NCI-H2171 (cell line): ENCODE data around the gene SOX10.

Source experiments
- DNase-seq: peaks from one replicate; lab custom pipeline; 2025; lab: John Stamatoyannopoulos, UW

The SOX10 gene

DNA sequence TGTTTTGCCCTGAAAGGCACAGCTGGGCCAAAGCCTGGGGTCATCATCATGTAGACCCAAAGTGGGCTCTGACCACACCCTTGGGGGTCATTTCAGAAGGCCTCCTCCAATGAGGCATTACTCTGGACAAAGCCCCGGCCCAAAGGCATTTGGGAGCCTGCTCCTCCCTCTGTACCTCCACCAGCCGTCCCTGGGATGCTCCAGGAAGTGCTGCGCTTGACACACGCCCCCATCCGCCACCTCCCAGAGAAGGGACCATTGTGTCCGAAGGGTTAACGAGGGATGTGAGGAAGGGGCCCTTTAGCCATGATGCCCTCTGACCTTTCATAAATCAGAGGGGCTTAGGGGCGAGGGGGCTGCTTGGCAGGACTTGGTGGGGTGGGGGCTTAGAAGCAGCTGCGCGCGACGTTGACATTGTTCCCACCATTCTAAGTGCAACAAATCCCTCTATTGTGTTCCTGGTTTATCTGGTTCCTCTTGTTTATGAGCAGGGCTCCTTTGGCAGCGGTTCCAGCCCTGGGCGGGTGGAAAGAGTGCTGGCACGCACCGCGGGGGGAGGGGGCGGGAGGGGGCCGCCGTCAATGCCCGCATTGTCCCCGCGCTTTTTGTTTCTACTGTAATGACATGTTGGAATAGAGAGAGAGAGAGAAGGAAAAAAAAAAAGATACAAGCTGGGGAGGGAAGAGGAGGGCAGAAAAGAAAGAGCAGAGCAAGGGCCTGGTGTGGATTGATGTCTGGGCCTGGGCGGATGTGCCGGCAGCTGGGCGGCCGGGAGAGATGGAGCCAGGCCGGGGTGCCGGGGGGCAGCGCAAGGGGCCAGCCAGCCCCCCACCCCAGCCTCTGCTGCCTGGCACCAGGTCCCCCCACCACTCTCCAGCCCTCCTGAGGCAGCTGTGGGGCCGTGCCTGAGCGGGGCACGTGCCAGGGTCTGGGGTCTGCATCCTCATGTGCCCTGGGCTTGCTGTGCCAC lies 32.1 kb upstream of the SOX10 start:
- peak; percentile 14 for DNase-seq

GRCh38 chr22:38014083-38014482 lies 29.7 kb upstream of the SOX10 start:
- no peak for DNase-seq

GRCh38 chr22:38012604-38013072 lies 28.3 kb upstream of the SOX10 start:
- no peak for DNase-seq

DNA sequence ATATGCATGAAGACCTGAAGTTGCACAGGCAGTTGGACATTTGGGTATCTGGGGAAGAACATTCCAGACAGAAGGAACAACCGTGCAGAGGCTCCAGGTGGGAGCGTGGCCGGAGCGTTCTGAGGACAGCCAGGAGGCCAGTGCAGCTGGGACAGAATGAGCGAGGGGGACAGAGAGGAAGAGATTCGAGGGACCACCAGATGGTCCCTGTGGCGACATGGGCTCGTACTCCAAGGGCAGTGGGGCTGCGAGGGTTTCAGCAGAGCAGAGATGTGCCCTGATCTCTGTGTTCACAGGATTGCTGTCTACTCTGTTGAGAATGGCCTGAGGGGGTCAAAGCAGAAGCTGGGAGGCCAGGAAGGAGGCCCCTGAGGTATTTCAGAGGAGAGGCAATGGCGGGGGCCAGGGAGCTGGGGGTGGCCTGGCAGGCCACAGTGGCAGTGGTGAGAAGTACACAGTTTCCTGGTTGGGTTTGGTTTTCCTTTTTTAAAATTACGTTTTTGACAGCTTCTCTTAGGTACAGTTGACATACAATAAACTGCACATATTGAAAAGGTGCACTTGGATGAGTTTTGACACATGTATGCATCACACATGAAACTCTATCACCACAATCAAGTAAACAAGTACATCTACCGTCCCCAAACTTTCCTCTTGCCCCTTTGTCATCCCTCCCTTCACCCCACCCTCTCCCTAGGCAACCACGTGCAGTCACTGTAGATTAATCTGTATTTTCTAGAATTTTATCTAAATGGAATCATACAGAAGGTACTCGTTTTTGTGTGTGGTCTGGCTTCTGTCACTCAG lies 24.8 kb upstream of the SOX10 start:
- DNase-seq = no peak

GRCh38 chr22:38007330-38007902 lies 23.1 kb upstream of the SOX10 start:
- DNase-seq = no peak

DNA sequence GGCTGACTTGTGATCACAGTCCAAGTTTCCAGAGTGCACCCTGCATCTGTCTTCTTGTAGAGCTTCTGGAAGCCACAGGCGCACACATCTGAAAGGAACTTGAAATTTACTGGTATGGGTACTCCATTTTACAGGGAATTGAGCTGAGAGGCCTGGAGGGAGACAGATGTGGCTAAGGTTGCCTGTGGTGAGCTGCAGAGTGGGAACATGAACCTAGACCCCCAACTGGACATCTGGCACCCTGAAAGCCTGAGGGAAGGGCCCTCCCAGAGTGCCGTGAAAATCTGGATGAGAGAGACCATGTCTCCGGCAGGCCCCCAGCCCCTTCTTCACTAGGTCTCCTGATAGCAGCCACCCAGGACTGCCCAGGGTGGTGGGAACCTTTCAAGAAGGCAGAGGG lies 22.6 kb upstream of the SOX10 start:
- DNase-seq = no peak

- no peak for DNase-seq
Measured at GRCh38 chr22:38005943-38006342, 21.6 kb upstream of the SOX10 start.

GRCh38 chr22:37999640-38000272 lies 15.4 kb upstream of the SOX10 start:
- DNase-seq = peak; percentile 59

- no peak for DNase-seq
Measured at GRCh38 chr22:37999236-37999635, 14.9 kb upstream of the SOX10 start.

GRCh38 chr22:37998543-37998942 lies 14.2 kb upstream of the SOX10 start:
- DNase-seq = no peak

DNA sequence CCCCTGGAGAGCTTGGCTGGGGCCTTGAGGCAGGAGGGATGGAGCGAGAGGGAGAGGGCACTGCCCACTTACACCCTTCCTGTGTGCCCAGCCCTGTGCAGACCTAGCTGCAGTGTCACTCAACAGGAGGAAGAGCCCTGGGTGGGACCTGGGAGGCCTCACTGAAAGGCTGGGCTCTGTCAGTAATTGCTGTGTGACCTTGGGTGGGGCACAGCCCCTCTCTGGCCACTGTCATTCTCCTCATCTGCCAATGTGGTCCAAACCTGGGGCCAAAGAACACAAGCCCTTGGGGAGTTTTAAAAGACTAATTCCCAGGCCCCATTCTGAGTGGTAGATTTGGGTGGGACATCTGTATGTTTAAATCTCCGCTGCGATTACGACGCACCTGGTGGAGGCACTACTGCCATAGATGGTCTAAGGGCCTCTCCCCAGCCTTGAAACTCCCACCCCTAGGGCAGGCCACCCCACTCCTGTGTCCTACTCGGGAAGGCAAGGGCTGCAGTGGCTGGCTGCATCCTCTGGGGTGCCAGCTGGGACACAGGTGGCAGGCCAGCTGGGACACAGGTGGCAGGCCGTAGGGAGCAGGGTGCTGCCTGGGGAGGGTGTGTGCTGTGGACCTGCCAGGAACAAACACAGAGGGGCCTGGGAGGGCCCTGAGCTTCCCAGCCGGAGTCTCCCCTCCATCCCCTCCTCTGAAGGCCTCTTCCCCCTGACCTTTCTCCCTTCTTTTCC lies 12.3 kb upstream of the SOX10 start:
- DNase-seq = peak; percentile 66

DNA sequence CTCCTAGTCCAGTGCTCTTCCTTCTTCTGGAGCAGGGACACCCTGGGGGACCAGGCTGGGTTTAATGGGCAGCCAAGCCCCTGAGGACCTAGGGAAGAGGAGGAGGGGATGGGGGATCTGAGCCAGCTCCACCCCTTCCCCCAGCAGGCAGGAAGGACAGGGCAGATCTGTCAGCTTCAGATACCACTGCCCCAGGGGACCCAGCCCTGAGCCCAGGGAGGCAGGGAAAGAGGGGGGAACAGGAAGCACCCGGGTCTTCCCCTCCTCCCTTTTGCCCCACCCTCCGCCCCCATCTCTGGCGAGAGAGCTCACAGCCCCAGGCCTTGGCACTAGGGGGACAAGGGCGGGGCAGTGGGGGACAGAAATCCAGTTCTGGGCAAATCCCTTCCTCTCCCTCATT lies 11.7 kb upstream of the SOX10 start:
- DNase-seq = peak; percentile 23

- no peak for DNase-seq
Measured at GRCh38 chr22:37995460-37995859, 11.1 kb upstream of the SOX10 start.

- DNase-seq = no peak
Measured at GRCh38 chr22:37994982-37995381, 10.6 kb upstream of the SOX10 start.

DNA sequence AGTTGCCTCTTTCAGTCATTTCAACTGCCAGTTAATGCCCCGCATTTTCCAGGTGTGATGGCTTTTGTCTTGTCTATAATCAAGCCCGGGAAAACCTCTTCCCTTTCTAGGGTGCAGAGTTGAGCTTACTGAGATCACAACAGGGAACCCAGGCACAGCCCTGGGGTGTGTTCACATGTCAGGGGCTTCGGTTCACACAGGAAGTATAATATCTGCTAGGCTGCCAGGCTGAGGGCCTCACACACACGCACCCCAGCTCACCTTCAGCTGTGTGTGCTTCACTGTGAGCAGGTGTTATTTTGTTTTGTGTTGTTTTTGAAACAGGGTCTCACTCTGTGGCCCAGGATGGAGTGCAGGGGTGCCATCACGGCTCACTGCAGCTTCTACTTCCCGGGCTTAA lies 9.7 kb upstream of the SOX10 start:
- DNase-seq = no peak

GRCh38 chr22:37991731-37992442 lies 7.5 kb upstream of the SOX10 start:
- no peak for DNase-seq

GRCh38 chr22:37990862-37991261 lies 6.5 kb upstream of the SOX10 start:
- no peak for DNase-seq

GRCh38 chr22:37990301-37990700 lies 5.9 kb upstream of the SOX10 start:
- DNase-seq = no peak

DNA sequence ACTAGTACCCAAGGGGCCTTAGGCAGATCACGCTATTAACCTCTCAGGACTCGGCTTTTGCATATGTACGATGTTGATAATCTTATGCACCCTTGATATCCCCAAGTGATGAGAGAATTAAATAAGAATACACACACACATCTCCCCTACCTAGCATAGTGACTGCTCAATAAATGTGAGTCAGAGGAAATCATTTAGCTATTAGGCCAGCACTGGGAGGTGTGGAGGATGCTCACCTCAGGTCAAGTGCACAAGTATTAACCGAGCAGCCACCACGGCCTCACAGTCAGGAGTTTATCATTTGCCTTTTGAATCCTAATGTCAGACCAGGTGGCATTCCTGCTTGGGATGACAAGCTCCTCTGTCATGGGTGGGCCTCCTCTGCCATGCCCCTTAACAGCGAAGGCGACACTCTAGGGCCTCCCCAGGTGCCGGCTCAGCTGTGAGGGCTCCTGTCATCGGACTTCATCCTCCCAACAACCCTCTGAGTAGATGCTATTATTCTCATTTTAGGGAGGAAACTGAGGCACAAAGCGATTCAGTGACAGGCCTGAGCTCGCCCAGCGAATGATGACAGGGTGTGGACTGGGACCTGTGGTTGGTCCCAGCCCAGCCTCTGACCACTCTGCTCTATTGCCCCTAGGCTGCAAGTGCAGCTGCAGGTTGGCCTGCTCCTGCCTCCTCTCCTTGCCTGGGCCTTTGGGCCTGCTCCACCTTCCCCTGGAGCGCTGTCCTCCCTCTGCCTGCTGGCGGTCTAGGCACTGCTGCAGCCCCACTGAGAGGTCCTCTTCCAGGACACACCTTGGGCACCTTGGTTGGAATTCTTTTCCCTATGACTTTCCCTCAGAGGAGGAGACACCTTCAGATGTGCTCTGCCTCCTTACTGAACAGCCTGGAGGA lies 5.0 kb upstream of the SOX10 start:
- DNase-seq = no peak

DNA sequence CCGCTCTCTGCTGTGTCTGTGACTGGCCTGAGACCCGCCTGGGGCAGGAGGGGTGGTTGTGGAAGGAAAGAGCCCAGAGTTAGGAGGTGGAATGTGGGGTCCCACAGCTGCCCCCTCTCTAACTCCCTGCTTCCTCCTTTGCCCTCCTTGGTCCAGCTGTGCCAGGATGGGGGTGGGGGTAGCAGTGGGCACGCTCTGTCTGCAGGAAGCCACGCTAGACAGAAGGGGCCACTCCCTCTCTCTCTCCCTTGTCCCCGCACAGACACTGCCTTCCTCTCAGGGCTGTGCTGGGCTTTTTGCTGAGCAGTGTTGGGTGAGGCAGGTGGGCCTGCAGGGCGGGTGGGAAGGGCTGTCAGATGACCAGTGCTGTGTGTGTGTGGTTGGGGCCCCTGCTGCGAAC lies 2.0 kb upstream of the SOX10 start:
- DNase-seq = no peak
